MM.1S (cell line): ENCODE measurements around the gene TMTC3.

ENCODE experiments used
- DNase-seq: peaks from one replicate; pipeline ENCODE4 v3.0.0-alpha.2; 2015
- H2AFZ ChIP-seq: fragments of 300-600 bp; sonication (generic); 2 replicates; pipeline ENCODE4 v1.6.0; 2016; ENCODE audit warnings: antibody characterized with exemption, low read length
- H3F3A ChIP-seq: fragments of 300-600 bp; sonication (generic); 2 replicates; pipeline ENCODE4 v1.6.1; 2016; ENCODE audit warnings: mild to moderate bottlenecking, antibody characterized with exemption, low read length, moderate library complexity, mixed read lengths; ENCODE audit not compliant: insufficient read depth
- H3K27ac ChIP-seq: fragments of 300-600 bp; sonication (generic); 2 replicates; pipeline ENCODE4 v1.5.1; 2016; ENCODE audit warnings: mild to moderate bottlenecking, low read length
- H3K27me3 ChIP-seq: fragments of 300-600 bp; sonication (generic); replicated peaks from 2 replicates; pipeline ENCODE4 v1.6.0; 2016; ENCODE audit warnings: low read length; ENCODE audit not compliant: insufficient read depth
- H3K36me3 ChIP-seq: fragments of 300-600 bp; sonication (generic); replicated peaks from 2 replicates; pipeline ENCODE4 v1.6.1; 2016; ENCODE audit warnings: mild to moderate bottlenecking, low read length, mixed read lengths; ENCODE audit not compliant: insufficient read depth
- H3K4me1 ChIP-seq: fragments of 300-600 bp; sonication (generic); 2 replicates; pipeline ENCODE4 v1.6.1; 2016; ENCODE audit warnings: low read length, mixed read lengths
- H3K4me2 ChIP-seq: fragments of 300-600 bp; sonication (generic); 2 replicates; pipeline ENCODE4 v1.6.0; 2016; ENCODE audit warnings: low read depth, low read length
- H3K4me3 ChIP-seq: fragments of 300-600 bp; sonication (generic); 2 replicates; pipeline ENCODE4 v1.5.1; 2016; ENCODE audit warnings: low read length, mixed read lengths
- H3K79me2 ChIP-seq: fragments of 300-600 bp; sonication (generic); 2 replicates; pipeline ENCODE4 v1.6.1; 2016; ENCODE audit warnings: mixed run types, low read length, mixed read lengths
- H3K9ac ChIP-seq: fragments of 300-600 bp; sonication (generic); 2 replicates; pipeline ENCODE4 v1.6.1; 2016; ENCODE audit warnings: low read length, mixed read lengths
- H3K9me2 ChIP-seq: fragments of 300-600 bp; sonication (generic); replicated peaks from 2 replicates; pipeline ENCODE4 v1.6.1; 2016; ENCODE audit warnings: mild to moderate bottlenecking, low read length, mixed read lengths; ENCODE audit not compliant: insufficient read depth
- H3K9me3 ChIP-seq: fragments of 300-600 bp; sonication (generic); replicated peaks from 2 replicates; pipeline ENCODE4 v1.6.1; 2016; ENCODE audit warnings: mild to moderate bottlenecking, low read length, mixed read lengths; ENCODE audit not compliant: insufficient read depth
- H4K20me1 ChIP-seq: fragments of 300-600 bp; sonication (generic); 2 replicates; pipeline ENCODE4 v1.6.1; 2016; ENCODE audit warnings: mild to moderate bottlenecking, low read length, moderate library complexity, mixed read lengths; ENCODE audit not compliant: insufficient read depth
- EZH2 ChIP-seq: fragments of 300-600 bp; sonication (generic); optimal IDR thresholded peaks from 2 replicates; pipeline ENCODE3; 2017; ENCODE audit warnings: low read depth, mild to moderate bottlenecking, antibody characterized with exemption, low read length, mixed read lengths
- EZH2phosphoT487 ChIP-seq: fragments of 300-600 bp; sonication (generic); IDR thresholded peaks from 2 replicates; pipeline ENCODE4 v1.6.1; 2018; ENCODE audit warnings: antibody characterized with exemption, low read length
- TF ChIP-seq, protein P1 (sequence below): fragments of 300-600 bp; sonication (generic); IDR thresholded peaks from 2 replicates; pipeline ENCODE4 v1.5.1; 2016; ENCODE audit warnings: antibody characterized with exemption, low read length, mixed read lengths

TMTC3 gene

GRCh38 chr12:88242571-88242925 lies 100.4 kb downstream of the TMTC3 start:
- TF ChIP-seq EZH2 (no peak), EZH2phosphoT487 (no peak)
- TF ChIP-seq, protein P1, sequence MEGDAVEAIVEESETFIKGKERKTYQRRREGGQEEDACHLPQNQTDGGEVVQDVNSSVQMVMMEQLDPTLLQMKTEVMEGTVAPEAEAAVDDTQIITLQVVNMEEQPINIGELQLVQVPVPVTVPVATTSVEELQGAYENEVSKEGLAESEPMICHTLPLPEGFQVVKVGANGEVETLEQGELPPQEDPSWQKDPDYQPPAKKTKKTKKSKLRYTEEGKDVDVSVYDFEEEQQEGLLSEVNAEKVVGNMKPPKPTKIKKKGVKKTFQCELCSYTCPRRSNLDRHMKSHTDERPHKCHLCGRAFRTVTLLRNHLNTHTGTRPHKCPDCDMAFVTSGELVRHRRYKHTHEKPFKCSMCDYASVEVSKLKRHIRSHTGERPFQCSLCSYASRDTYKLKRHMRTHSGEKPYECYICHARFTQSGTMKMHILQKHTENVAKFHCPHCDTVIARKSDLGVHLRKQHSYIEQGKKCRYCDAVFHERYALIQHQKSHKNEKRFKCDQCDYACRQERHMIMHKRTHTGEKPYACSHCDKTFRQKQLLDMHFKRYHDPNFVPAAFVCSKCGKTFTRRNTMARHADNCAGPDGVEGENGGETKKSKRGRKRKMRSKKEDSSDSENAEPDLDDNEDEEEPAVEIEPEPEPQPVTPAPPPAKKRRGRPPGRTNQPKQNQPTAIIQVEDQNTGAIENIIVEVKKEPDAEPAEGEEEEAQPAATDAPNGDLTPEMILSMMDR, result no peak
- H2AFZ ChIP-seq, result no peak overlapping the region
- H3K9ac ChIP-seq, result no peak overlapping the region
- no peaks in the 10 kb centered on the region for H3K27me3 ChIP-seq
- H3K79me2 ChIP-seq, result no peaks in the 10 kb centered on the region
- no peaks in the 10 kb centered on the region for H3K36me3 ChIP-seq
- no peaks in the 10 kb centered on the region for H3K4me1 ChIP-seq
- no peaks in the 10 kb centered on the region for H3K9me2 ChIP-seq
- H3F3A ChIP-seq, result no peaks in the 10 kb centered on the region
- DNase-seq, result no peak
- H4K20me1 ChIP-seq, result no peaks in the 10 kb centered on the region
- H3K27ac ChIP-seq, result no peak overlapping the region
- no peak overlapping the region for H3K4me3 ChIP-seq
- H3K9me3 ChIP-seq, result no peaks in the 10 kb centered on the region
- no peak overlapping the region for H3K4me2 ChIP-seq

DNA sequence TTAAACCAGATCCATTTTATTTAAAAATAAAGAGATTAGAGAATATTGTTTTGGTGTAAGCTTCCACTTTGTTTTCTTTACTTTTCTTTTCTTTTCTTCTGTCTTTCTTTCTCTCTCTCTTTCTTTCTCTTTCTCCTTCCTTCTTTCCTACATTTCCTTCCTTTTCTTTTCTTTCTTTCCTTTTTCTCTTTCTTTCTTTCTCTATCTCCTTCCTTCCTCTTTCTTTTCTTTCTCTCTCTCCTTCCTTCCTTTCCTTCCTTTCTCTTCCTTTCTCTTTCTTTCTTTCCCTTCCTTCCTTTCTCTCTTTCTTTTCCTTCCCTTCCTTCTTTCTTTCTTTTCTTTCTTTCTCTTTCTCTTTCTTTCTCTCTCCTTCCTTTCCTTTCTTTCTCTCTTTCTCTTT lies 100.8 kb downstream of the TMTC3 start:
- no peaks in the 10 kb centered on the region for H3F3A ChIP-seq

GRCh38 chr12:88243982-88244381 lies 101.9 kb downstream of the TMTC3 start:
- no peak overlapping the region for H3K4me2 ChIP-seq
- H3F3A ChIP-seq, result no peaks in the 10 kb centered on the region
- H2AFZ ChIP-seq, result no peak overlapping the region
- no peak overlapping the region for H3K9ac ChIP-seq
- no peaks in the 10 kb centered on the region for H3K9me3 ChIP-seq
- no peaks in the 10 kb centered on the region for H3K27me3 ChIP-seq
- H4K20me1 ChIP-seq, result no peaks in the 10 kb centered on the region
- H3K4me3 ChIP-seq, result no peak overlapping the region
- no peak for TF ChIP-seq EZH2
- TF ChIP-seq, protein P1, result no peak
- no peak for TF ChIP-seq EZH2phosphoT487
- H3K36me3 ChIP-seq, result no peaks in the 10 kb centered on the region
- no peak overlapping the region for H3K27ac ChIP-seq
- no peaks in the 10 kb centered on the region for H3K9me2 ChIP-seq
- H3K79me2 ChIP-seq, result no peaks in the 10 kb centered on the region
- H3K4me1 ChIP-seq, result no peaks in the 10 kb centered on the region
- DNase-seq, result no peak

More for the DNA sequence above, 100.8 kb downstream of the TMTC3 start:
- H2AFZ ChIP-seq, result no peak overlapping the region
- TF ChIP-seq, protein P1, result no peak
- TF ChIP-seq EZH2phosphoT487, result no peak
- TF ChIP-seq EZH2, result no peak
- no peaks in the 10 kb centered on the region for H3K79me2 ChIP-seq
- no peaks in the 10 kb centered on the region for H3K4me1 ChIP-seq
- no peaks in the 10 kb centered on the region for H4K20me1 ChIP-seq
- no peaks in the 10 kb centered on the region for H3K9me2 ChIP-seq
- H3K9me3 ChIP-seq, result no peaks in the 10 kb centered on the region
- H3K4me2 ChIP-seq, result no peak overlapping the region
- H3K4me3 ChIP-seq, result no peak overlapping the region
- no peaks in the 10 kb centered on the region for H3K36me3 ChIP-seq
- no peak for DNase-seq
- H3K9ac ChIP-seq, result no peak overlapping the region
- no peak overlapping the region for H3K27ac ChIP-seq
- no peaks in the 10 kb centered on the region for H3K27me3 ChIP-seq
